DND-41 (cell line): Measurements from ENCODE around the gene GXYLT1.
"Not testable (repeated sequence)": the region's sequence is repeated elsewhere in the genome, so short reads cannot be mapped to it uniquely, and the experiment has no call there.

Source experiments
- ATAC-seq: fragments of 200-7000 bp; cut with Tn5 transposase; 3 replicates; pipeline ENCODE4 v1.9.1; 2021; ENCODE audit warnings: low read depth; ENCODE audit not compliant: insufficient read depth
- DNase-seq: peaks from one replicate; pipeline ENCODE4 v3.0.0-alpha.2; 2020
- H2AFZ ChIP-seq: 2 replicates; pipeline ENCODE4 v1.6.0; 2012; ENCODE audit warnings: low read depth, low read length
- H3K27ac ChIP-seq: 2 replicates; pipeline ENCODE4 v1.5.1; 2012; ENCODE audit warnings: low read length, inconsistent platforms
- H3K27me3 ChIP-seq: fragments of 200-600 bp; sonication (generic); 2 replicates; pipeline ENCODE4 v1.6.0; 2012; ENCODE audit warnings: low read length, mild to moderate bottlenecking, inconsistent platforms; ENCODE audit not compliant: insufficient read depth, poor library complexity
- H3K36me3 ChIP-seq: 2 replicates; pipeline ENCODE4 v1.5.1; 2012; ENCODE audit warnings: low read length, inconsistent platforms; ENCODE audit not compliant: insufficient read depth
- H3K4me1 ChIP-seq: 2 replicates; pipeline ENCODE4 v1.5.1; 2012; ENCODE audit warnings: mild to moderate bottlenecking, low read length; ENCODE audit not compliant: insufficient read depth
- H3K4me2 ChIP-seq: 2 replicates; pipeline ENCODE4 v1.6.0; 2012; ENCODE audit warnings: mild to moderate bottlenecking, moderate library complexity, low read length, inconsistent platforms; ENCODE audit not compliant: insufficient read depth
- H3K4me3 ChIP-seq, 2 experiments: fragments of 200-600 bp in 1 of 2; shearing (Covaris generic) in 1 of 2; 2 replicates each; pipeline ENCODE4 v1.5.1; 2012 to 2016; ENCODE audit warnings: inconsistent platforms in 2 of 2, low read length in 2 of 2, mild to moderate bottlenecking in 2 of 2, low read depth in 1 of 2, moderate library complexity in 1 of 2
- H3K79me2 ChIP-seq: 2 replicates; pipeline ENCODE4 v1.6.0; 2012; ENCODE audit warnings: low read length, inconsistent platforms; ENCODE audit not compliant: insufficient read depth
- H3K9ac ChIP-seq: 2 replicates; pipeline ENCODE4 v1.6.0; 2012; ENCODE audit warnings: low read depth, mild to moderate bottlenecking, inconsistent platforms, low read length, moderate library complexity
- H3K9me3 ChIP-seq: 2 replicates; pipeline ENCODE4 v1.5.1; 2012; ENCODE audit warnings: low read length, moderate library complexity, mild to moderate bottlenecking, inconsistent platforms; ENCODE audit not compliant: insufficient read depth, severe bottlenecking
- H4K20me1 ChIP-seq: 2 replicates; pipeline ENCODE4 v1.6.0; 2012; ENCODE audit warnings: low read length; ENCODE audit not compliant: insufficient read depth
- CTCF ChIP-seq: IDR thresholded peaks from 2 replicates; pipeline ENCODE4 v1.5.1; 2012; ENCODE audit warnings: borderline replicate concordance, low read length, moderate library complexity, mild to moderate bottlenecking; ENCODE audit not compliant: poor library complexity, severe bottlenecking; ENCODE audit errors: extremely low read depth
- EZH2 ChIP-seq: IDR thresholded peaks from 3 replicates; pipeline ENCODE4 v1.6.1; 2012; ENCODE audit warnings: borderline replicate concordance, low read depth, mild to moderate bottlenecking, moderate library complexity, low read length, inconsistent platforms; ENCODE audit not compliant: severe bottlenecking

GXYLT1 gene

GRCh38 chr12:42119085-42119633 lies 25.5 kb downstream of the GXYLT1 start:
- no peaks in the 10 kb centered on the region for H4K20me1 ChIP-seq
- no peaks in the 10 kb centered on the region for H3K27me3 ChIP-seq
- TF ChIP-seq CTCF, result no peak
- no peak for TF ChIP-seq EZH2
- H3K9ac ChIP-seq, result no peak overlapping the region
- peaks cover 13% of the 10 kb centered on the region; the same call in 1 of the 2 replicates for H3K36me3 ChIP-seq
- DNase-seq, result no peak
- no peaks in the 10 kb centered on the region for H3K4me1 ChIP-seq
- no peak overlapping the region for H2AFZ ChIP-seq
- H3K4me3 ChIP-seq, result no peak overlapping the region
- H3K4me2 ChIP-seq, result no peak overlapping the region
- no peaks in the 10 kb centered on the region for H3K9me3 ChIP-seq
- 0 out of 2 replicates have a peak, but pooled peaks cover 3% of the 10 kb centered on the region for H3K79me2 ChIP-seq
- H3K27ac ChIP-seq, result no peak overlapping the region
- no peak for ATAC-seq

- no peak overlapping the region for H3K9ac ChIP-seq
- H3K36me3 ChIP-seq, result peaks cover 13% of the 10 kb centered on the region; the same call in 1 of the 2 replicates
- no peak overlapping the region for H3K27ac ChIP-seq
- H3K4me3 ChIP-seq, result no peak overlapping the region
- H3K4me2 ChIP-seq, result no peak overlapping the region
- ATAC-seq (no peak), DNase-seq (no peak)
- no peaks in the 10 kb centered on the region for H3K9me3 ChIP-seq
- H2AFZ ChIP-seq, result no peak overlapping the region
- H3K79me2 ChIP-seq, result 0 out of 2 replicates have a peak, but pooled peaks cover 3% of the 10 kb centered on the region
- TF ChIP-seq EZH2, result no peak
- no peak for TF ChIP-seq CTCF
- no peaks in the 10 kb centered on the region for H3K27me3 ChIP-seq
- no peaks in the 10 kb centered on the region for H4K20me1 ChIP-seq
- no peaks in the 10 kb centered on the region for H3K4me1 ChIP-seq
These were observed 26.4 kb downstream of the GXYLT1 start for GRCh38 chr12:42118136-42118879.

GRCh38 chr12:42109031-42109430 lies 35.6 kb downstream of the GXYLT1 start:
- Histone ChIP-seq H3K27me3 (no peaks in the 10 kb centered on the region), H3K36me3 (peaks cover 2% of the 10 kb centered on the region; the same call in 1 of the 2 replicates), H3K9ac (no peak overlapping the region), H4K20me1 (no peaks in the 10 kb centered on the region), H3K4me2 (no peak overlapping the region), H3K4me1 (no peaks in the 10 kb centered on the region), H2AFZ (no peak overlapping the region), H3K79me2 (no peaks in the 10 kb centered on the region), H3K4me3 (no peak overlapping the region), H3K9me3 (peaks cover 3% of the 10 kb centered on the region), H3K27ac (no peak overlapping the region)
- ATAC-seq (no peak), DNase-seq (no peak)
- TF ChIP-seq CTCF (no peak), EZH2 (no peak)

- H3K4me3 ChIP-seq, ATAC-seq, H3K9me3 ChIP-seq, H3K9ac ChIP-seq, H3K79me2 ChIP-seq, H3K27me3 ChIP-seq, H3K4me1 ChIP-seq, H4K20me1 ChIP-seq, H3K36me3 ChIP-seq, H3K4me2 ChIP-seq, H2AFZ ChIP-seq, DNase-seq, H3K27ac ChIP-seq: not testable (repeated sequence)
These were observed 37.9 kb downstream of the GXYLT1 start for GRCh38 chr12:42106791-42107190.
